Hippocampal formation (tissue), 2 donors: ENCODE measurements around the gene TRPM2.
A peak's percentile ranks its signal among the peaks of the same experiment; 100 is the strongest.

Experiments
- DNase-seq, 2 donors: peaks; one replicate each; lab custom pipeline; 2025; lab: John Stamatoyannopoulos, UW

The TRPM2 gene

GRCh38 chr21:44322621-44323325 lies 30.6 kb upstream of the TRPM2 start:
- no peak for DNase-seq

GRCh38 chr21:44323591-44323990 lies 29.8 kb upstream of the TRPM2 start:
- DNase-seq = no peak

GRCh38 chr21:44324106-44324853 lies 29.1 kb upstream of the TRPM2 start:
- DNase-seq = no peak

- no peak for DNase-seq
Observed at GRCh38 chr21:44324854-44325107, 28.6 kb upstream of the TRPM2 start.

GRCh38 chr21:44325386-44326271 lies 27.8 kb upstream of the TRPM2 start:
- DNase-seq = no peak

GRCh38 chr21:44326272-44326647 lies 27.2 kb upstream of the TRPM2 start:
- DNase-seq = no peak

- DNase-seq = no peak
Observed at GRCh38 chr21:44326716-44327602, 26.5 kb upstream of the TRPM2 start.

- DNase-seq = no peak
Observed at GRCh38 chr21:44327603-44327974, 25.8 kb upstream of the TRPM2 start.

GRCh38 chr21:44328242-44328895 lies 25.1 kb upstream of the TRPM2 start:
- no peak for DNase-seq

GRCh38 chr21:44329086-44329889 lies 24.1 kb upstream of the TRPM2 start:
- DNase-seq = peak in 1 of 2 donors; percentile 30

- DNase-seq = no peak
Observed at GRCh38 chr21:44329971-44330681, 23.3 kb upstream of the TRPM2 start.

GRCh38 chr21:44330698-44331097 lies 22.7 kb upstream of the TRPM2 start:
- DNase-seq = no peak

- DNase-seq = no peak
Observed at GRCh38 chr21:44331209-44331608, 22.2 kb upstream of the TRPM2 start.

GRCh38 chr21:44331650-44332307 lies 21.6 kb upstream of the TRPM2 start:
- no peak for DNase-seq

GRCh38 chr21:44332383-44332782 lies 21.0 kb upstream of the TRPM2 start:
- DNase-seq = no peak

GRCh38 chr21:44332965-44333364 lies 20.5 kb upstream of the TRPM2 start:
- no peak for DNase-seq

GRCh38 chr21:44333509-44334328 lies 19.7 kb upstream of the TRPM2 start:
- no peak for DNase-seq

- no peak for DNase-seq
Observed at GRCh38 chr21:44334329-44335030, 18.9 kb upstream of the TRPM2 start.
